ENCODE results near the gene ERN1.
"Not testable (repeated sequence)": the region's sequence is repeated elsewhere in the genome, so short reads cannot be mapped to it uniquely, and the experiment has no call there.

Gene ERN1

DNA sequence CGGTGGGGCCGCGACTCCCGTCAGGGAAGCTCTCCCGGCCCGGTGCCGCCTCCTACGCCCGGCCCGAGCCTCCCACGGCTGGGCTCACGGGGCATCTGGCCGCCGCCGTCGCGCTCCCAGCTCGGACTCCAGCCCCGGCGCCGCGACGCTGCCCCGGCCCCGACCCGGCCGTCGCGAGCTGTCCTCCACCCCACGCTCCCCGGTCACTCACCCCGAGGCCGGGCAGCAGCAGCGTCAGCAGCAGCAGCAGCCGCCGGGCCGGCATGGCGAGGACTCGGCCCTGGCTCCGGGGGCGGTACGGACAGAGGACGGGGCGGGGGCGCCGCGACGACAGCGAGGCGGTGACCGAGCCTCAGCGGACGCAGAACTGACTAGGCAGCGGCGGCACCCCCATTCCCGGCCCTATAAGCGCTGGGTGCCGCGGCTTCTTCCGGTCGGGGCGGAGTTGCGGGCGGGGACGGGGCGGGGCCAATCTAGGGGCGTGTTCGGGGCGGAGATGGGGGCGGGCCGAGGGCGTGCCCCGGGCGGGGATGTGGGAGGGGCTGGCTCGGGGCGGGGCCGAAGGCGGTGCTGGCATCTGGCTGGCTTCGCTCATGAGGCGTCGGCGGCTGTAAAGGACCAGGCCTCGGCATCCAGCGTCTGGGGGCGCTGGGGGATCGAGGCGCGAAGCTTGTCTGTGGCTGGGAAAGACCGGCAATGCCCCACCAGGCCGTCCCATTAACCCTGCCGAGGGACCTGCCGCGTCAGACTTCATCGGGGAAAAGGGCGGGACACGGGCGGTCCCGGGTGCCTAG, at the start of gene ERN1:
Gene ERN1 (minus strand): TSS at position 380 of the 794 bp plus-strand sequence. CDS start 115 bp downstream, at position 265.
- peak; percentile 94 for DNase-seq

DNA sequence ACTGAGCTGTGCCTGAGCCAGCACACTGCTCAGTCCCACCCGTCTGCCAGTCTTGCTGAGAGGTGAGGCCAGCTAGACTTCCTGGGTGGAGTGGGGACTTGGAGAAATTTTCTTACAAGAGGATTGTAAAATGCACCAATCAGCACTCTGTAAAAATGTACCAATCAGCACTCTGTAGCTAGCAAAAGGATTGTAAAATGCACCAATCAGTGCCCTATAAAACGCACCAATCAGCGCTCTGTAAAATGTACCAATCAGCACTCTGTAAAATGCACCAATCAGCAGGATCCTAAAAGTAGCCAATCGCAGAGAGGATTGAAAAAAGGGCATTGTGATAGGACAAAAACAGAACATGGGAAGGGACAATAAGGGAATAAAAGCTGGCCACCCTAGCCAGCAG, 49.1 kb upstream of the ERN1 start:
- not testable (repeated sequence) for DNase-seq

DNA sequence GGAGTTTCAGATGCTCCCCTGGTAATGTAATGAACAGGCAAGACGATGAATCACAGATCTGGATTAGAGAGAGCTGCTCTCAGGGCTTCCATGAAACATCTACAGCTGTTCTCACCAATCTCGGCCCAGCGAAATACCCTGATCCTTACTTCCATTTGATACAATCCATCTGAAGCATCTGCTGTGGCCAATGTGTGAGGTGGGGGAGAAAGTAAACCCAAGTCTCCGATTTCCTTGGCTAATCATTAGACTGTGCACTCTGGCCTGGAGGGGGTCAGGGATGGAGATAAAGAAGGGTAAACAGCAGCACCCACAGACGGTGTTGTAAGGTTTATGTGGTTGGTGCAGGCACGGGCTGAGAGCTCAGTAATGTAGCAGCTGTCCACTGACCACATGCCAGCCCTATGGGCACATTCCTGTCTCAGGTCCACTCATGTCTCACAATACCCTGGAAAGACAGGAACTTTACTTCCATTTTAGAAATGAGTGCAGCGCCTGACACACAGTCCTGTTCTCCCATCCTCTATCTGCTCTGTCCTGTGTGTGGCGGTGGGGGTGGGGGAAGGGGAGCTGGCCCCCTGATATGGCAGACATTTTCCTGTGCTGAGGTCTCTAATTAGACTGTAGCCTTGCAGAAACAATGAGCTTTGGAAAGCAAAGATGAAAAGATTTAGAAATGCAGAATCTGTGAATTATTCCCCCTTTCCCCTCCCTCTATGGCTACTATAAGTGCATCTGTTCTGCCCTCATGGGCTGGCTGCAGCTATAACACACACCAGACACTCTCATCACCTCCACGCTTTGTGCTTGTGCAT, 48.3 kb upstream of the ERN1 start:
- no peak for DNase-seq

DNA sequence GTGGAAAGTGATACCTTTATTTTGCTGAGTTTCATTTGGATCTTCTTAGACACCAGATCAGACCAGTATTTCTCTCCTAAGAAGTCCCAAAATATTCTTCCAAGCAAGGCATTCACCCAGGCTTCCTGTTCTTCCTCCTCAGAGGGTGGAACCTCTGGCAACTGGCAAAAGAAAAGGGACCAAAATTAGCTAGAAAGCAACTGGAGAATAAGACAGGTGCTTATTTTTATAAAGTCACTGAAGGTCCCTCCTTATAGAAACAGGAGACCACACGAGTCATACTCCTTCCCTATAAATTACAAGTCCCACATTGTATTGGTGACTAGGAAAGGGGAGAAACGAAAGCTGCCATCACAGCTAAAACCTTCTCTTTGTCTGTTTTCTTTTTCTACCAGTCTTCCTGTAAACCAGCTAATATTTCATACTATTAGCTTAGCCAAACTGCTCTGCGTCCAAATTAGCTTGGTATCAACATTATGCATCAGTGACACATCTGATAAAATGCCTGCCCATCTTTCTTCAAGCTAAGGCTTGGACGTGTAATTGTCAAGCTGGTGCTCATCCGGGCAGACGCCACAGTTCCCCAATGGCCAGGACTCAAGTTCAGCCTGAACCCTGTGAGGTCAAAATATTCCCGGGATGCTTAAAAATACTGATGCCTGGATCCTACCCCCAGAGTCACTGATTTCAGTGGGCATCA, 47.5 kb upstream of the ERN1 start:
- no peak for DNase-seq

DNA sequence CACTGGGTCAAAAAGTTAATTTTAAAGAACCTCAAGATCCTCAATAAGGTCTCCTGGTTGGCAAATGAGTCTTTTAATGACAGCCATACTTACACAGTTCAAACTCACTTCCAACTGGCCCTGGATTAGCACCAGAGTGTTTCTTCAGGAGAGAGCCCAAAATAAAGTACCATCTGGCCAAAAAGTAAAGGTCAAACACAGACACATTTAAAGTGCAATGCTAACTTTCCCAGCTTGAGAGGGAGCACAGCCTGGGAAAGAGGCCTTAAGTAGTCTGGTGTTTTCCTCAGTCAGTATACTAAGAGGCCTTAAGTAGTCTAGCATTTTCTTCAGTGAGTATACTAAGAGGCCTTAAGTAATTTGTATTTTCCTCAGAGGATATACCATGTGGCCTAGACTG, 46.6 kb upstream of the ERN1 start:
- no peak for DNase-seq

DNA sequence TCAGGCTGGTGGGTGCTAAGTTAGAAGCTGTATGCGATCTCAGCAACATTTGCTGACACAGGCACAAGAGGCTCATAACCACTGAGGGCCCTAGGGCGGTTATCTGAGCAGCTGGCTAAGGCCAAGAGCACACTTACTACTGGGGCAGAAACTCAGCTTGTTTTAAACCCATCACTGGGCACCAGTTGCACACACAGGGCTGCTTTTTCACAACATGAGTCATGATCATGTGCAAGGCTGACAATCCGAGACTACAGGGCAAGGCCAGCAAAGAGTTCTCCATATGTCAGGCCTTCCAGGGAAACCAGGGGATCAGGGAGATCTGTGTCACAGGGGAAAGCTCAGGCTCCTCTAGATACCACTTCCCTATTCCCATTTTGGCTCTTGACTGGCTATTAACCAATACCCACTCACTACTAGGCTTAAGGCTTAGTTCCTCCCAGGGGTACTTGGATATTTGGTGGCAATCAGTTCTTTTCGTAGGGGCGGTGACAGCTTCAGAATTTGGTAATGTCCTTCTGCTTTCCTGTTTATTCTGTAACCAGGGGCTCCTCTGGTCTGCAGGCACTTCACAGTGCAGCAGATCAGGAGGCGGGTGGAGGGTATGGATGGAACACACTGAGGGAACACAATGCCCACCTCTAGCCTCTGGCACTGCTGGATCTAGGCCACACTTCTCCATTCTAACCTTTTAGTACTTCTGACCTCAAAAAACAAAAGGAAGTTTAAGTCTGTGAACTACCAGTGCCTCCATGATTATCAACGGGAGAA, 44.9 kb upstream of the ERN1 start:
- DNase-seq, result no peak

DNA sequence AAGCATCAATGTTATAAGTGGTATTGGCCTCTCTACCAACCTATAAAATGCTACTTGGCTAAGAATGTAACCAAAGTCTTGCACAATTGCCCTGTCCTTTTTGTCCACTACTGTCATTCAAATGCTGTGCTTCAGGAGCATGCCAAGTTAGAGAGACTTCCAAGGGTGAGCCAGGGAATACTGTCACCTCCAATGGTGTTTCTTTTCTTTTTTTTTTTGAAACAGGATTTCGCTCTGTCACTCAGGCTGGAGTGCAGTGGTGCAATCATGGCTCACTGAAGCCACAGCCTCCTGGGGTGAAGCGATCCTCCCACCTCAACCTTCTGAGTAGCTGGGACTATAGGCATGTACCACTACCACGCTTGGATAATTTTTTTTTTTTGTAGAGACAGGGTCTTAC, 43.7 kb upstream of the ERN1 start:
- no peak for DNase-seq

DNA sequence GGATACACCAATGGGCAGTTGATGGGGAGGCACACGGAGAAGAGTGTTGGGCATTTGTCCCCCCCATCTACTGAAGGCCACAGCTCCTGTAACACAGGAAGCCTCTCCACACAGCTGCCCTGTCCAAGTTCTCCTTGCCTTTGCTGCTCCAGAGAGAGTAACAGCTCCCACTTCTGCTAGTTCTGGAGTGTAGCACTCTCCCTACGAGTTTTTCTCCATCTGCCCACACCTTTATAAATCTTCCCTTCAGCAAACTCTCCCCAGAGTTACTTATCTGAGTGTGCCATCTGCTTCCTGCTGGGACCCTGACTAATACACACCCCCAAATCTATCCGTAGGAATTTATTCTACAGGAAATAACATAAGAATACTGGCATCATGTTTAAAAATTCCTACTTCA, 42.6 kb upstream of the ERN1 start:
- DNase-seq, result no peak

DNA sequence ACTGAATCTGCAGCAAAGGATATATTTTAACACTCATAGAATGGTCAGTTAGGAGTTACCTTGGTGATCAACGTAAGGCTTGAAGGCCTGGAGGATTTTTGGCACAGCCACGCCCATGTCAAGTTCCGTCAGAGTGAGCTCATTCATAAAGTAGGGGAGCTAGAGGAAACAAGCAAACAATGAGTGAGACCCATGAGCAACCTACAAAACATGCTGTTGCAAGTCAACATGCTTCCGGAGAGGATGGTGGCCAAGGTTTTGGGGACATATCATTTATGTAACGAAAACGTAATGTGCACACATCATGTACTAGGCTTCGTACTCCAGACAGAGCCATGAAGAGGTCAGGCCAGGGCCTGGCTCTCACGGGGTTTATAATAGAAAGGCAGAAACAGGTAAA, 41.1 kb upstream of the ERN1 start:
- DNase-seq, result no peak

DNA sequence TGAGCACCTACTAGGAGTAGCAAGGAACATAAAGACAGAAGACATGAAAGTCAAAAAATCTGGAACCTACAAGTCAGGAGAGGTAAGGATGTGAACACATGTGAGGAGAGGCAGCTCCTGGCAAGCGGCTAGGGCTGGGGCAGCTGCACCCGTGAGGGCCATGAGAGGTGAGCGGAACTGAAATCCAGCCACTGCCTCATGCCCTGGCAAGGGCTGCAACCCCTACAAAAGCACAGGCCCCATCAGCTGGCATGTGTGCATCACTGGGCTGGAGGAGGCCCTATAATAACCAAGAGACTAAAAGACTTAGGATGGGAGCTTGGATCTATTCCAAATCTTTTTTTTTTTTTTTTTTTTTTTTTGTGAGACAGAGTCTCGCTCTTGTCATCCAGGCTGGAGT, 40.3 kb upstream of the ERN1 start:
- no peak for DNase-seq

DNA sequence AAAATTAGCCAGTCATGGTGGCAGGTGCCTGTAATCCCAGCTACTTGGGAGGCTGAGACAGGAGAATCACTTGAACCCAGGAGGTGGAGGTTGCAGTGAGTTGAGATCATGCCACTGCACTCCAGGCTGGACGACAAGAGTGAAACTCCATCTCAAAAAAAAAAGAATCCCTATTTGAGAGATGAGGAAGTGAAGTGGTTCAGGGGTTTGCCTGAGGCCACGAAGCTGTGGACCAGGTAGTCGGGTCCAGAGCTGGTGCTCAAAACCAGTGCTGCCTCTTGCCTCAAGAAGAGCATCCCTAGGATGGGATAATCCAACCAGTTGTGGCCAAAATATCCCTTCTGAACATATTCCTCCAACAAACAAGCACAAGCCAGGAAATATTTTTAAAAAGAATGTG, 37.7 kb upstream of the ERN1 start:
- DNase-seq, result not testable (repeated sequence)

DNA sequence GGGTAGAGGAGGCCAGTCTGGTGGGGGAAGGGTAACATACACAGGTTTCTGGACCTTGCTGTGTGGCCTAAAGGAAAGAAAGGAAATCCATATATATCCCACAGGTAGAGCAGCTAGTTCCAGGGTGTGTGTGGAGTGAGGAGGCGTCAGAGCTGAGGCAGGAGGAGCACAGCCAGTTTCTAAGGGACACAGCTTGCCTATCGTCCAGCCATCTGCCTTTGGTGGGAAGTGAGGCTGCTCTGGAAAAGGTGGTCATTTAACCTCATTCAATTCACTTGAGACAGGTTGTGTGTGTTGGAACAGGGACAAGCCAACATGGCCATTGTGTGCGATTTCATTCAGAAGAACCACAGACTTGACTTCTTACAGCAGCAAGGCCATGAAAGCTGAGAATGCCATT, 36.9 kb upstream of the ERN1 start:
- DNase-seq, result no peak

DNA sequence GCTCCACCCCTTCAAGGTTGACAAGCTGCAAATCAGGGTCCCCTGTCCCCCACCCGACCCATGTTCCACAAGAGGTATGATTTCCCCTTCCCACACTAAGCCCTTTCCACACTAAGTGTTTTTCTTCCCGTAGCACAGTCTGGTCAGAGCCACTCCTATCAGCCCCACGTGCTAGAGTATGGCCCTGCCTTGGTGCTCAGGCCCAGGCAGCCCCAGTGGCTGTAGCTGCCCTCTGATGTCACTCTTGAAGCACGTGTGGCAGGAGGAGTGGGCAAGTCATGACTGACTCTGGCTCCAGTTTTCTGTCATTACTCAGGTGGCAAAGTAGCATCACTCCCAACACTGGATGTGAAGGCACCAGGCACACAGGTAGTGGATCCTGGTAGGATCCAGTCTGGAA, 35.4 kb upstream of the ERN1 start:
- no peak for DNase-seq

DNA sequence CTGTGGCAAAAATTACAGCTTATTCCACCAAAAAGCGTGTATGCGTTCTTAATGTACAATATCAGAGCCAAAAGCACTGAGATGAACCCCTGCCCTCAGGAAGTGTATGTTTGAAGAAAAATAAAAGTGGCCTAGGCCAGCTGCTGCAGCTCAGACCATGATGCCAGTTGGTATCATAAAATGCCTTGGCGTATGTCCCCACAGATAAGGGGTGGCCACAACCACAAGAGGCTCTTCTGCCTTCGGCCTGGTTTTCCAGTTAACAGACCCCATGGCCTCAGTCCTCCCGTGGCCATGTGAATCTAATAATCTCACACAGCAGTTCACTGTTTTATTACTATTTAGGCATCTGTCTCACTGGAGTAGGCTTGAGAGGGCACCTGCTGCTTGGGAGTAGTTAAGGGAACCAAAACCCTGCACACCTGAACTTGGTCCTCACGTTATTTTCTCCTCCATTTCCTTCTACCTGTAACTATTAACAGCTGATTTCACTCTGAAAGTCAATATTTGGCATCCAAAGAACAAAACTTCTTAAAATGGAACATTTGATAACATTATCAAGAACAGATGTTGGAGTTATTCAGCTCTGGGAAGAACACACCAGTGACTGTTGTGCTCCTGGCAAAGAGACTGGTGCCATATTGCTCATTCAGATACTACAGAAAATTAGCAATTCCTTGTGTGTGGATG, 34.8 kb upstream of the ERN1 start:
- DNase-seq, result no peak

DNA sequence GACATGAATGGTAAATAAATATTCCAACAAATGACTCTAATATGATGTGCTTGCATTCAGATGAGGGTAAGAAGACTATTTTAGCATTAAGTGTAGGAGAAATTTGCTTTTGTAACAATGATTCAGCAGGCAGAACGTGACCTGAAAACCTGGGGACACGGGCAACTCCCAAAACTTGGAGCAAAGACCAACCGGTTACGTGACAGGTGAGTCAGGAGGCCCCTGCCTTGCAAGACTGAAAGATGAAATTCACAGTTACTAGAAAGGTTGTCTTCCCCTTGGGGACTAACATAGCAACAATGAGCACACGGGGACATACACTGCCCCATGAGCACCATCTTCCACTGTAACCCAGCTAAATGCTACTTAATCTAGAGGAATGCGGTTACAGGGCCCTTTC, 33.5 kb upstream of the ERN1 start:
- no peak for DNase-seq

DNA sequence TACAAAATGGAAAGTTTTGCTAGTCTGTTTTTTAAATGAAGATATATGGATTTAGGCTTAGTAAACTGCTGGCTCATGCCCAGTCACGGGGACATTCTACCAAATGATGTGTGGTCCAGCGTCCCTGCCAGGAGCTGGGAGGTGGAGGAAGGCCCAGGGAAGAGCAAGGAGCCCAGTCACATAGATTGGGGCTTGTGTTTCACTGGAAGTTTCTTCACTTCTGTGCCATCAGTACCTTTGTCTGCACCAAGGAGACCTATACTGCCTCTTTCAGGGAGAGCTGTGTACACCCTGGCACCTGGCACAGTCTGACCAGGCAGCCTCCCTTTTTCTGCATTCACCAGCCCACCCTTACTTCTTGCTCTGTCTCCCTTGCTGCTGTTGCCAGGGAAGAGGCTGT, 32.6 kb upstream of the ERN1 start:
- no peak for DNase-seq

DNA sequence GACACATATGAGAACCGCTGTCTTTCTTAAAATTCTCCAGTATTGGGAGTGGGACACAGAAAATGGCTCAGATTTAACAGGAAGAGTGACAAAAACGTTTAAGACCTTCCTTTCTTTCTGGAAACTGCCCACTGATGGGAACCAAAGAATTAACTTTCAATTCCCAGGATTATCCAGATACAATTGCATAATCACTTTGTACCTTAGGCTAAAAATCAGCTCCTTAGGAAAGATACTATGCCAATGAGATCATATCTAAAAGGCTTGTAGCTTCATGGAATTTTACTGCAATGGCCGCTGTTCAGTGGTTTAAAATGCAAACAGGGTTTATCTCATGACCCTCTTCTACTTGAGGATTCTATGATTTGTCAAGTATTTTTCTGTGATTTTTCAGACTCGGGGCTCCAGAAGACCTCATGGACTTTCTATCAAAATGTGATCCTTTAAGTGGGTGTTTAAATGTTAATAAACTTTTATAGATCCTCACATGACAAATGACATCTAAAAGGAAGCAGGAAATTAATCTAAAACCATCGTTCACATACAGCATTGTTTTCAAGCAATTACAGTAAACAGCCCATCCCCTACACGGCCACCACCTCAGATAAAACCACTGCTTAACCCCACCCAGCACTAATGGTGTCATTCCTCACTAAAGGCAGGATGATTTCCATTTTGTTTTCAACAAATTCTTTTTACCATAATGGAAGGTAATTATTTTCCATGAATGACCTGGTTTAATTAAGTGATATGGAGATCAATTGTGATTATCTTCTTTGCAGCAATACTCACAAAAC, 31.6 kb upstream of the ERN1 start:
- no peak for DNase-seq

DNA sequence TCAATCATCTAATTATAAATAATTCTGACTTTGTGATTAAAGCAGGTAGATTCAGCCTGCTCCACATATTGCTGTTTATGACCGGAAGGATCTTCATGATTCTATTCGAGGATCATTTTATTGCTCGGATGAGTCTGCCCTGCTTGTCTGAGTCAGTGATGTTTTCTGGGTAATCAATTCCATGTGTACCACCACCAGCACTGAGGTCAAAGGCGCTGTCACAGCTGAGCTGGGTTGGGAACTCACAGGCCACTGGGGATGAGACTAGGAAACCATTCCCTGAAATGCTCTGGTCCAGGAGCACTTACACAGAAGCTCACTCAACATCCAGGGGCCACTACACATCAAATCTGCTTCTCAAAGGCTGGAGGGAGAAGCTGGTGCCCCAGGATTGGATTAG, 30.4 kb upstream of the ERN1 start:
- DNase-seq, result no peak

DNA sequence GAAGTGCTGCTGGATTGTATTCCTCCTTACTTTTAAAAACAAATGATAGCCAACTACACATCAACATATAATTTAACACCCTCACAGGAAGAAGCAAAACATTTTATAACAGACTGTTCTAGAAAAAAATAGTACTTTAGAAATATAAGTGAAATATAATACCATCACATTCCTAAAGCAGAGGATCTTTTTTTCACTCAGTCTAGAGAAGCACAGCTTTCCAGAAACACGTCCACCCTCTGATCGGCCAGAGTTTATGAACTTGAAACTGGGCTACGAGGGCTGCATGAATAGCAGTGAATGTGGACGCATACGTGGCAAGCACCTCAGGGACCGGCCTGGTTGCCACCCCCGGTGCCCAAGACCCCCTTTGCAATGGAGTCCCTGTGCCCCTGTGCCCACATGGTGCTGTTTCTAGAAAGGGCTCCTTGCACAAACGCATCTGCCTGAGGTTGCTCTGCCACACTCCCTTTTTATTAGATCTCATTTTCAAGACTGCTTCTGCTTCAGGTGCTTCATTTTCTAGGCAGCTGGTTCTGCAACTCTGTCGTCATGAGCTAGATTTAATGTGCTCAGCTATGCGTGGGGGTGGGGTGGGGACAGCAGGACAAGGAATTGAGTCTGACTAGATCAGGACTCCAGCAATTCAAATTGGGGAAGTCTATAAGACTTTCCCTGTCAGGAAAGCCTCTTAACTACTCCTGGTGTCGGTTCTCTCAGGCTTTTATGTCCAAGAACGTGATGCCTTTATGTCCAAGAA, 29.1 kb upstream of the ERN1 start:
- no peak for DNase-seq

DNA sequence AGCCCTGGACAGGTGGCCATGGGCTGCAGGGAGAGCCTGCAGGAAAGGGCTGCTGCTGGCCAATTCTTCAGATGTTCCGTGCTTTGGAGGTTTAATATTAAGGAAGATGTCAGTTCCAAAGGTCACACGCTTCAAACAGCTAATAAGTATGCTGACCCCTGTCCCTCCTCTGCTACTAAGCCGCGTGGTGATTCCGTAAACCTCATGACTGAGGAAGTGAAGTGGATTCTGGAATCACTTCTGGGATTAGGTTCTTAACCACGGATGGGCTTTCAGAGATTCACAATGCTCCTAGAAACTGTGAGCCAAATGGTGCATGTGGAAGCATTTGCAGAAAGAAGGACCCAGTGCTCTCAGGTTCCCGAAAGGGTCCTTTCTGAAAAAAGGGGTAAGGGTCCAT, 28.5 kb upstream of the ERN1 start:
- no peak for DNase-seq

Measured in activated CD4-positive, alpha-beta T cell treated with anti-CD3 and anti-CD28 coated beads, Interleukin-2, amount 50 U/mL, for 16 hours (primary cell).